Fibroblast of lung (primary cell): ENCODE measurements around the gene NIPAL3. TPM values are rescaled to one million over a fixed set of nuclear protein-coding genes. Genes with fewer than 3 reads are reported as not detected.
"Not testable (repeated sequence)": the region's sequence is repeated elsewhere in the genome, so short reads cannot be mapped to it uniquely, and the experiment has no call there.

Source experiments
- DNase-seq, 2 donors: peaks; one replicate each; pipeline versions ENCODE4 v3.0.0 to v3.0.0-alpha.2; 2010; ENCODE audit warnings: low read depth in 2 of 2
- H2AFZ ChIP-seq: 2 replicates; pipeline ENCODE4 v1.5.1; 2012; ENCODE audit warnings: low read length, control low read depth, inconsistent platforms
- H3K27ac ChIP-seq: 2 replicates; pipeline ENCODE4 v1.5.1; 2011; ENCODE audit warnings: low read length, control low read depth; ENCODE audit not compliant: insufficient read depth
- H3K27me3 ChIP-seq: 2 replicates; pipeline ENCODE4 v1.5.1; 2011; ENCODE audit warnings: mild to moderate bottlenecking, low read length; ENCODE audit not compliant: control insufficient read depth, insufficient read depth
- H3K36me3 ChIP-seq: 2 replicates; pipeline ENCODE4 v1.5.1; 2011; ENCODE audit warnings: low read length; ENCODE audit not compliant: control insufficient read depth, insufficient read depth
- H3K4me1 ChIP-seq: 2 replicates; pipeline ENCODE4 v1.5.1; 2011; ENCODE audit warnings: low read length; ENCODE audit not compliant: control insufficient read depth, insufficient read depth; ENCODE audit errors: extremely low read depth
- H3K4me2 ChIP-seq: 2 replicates; pipeline ENCODE4 v1.5.1; 2011; ENCODE audit warnings: low read length, control low read depth; ENCODE audit not compliant: insufficient read depth; ENCODE audit errors: extremely low read depth
- H3K4me3 ChIP-seq, 4 experiments: fragments of 200-600 bp in 1 of 4; sonication (generic) in 1 of 4; replicated peaks in 1 of 4; 2 replicates each; pipeline ENCODE4 v1.5.1; 2011 to 2016; ENCODE audit warnings: low read length in 4 of 4, low read depth in 3 of 4, mild to moderate bottlenecking in 3 of 4, control low read depth in 2 of 4, inconsistent platforms in 1 of 4, mixed read lengths in 1 of 4; ENCODE audit not compliant: insufficient read depth in 1 of 4; ENCODE audit errors: control extremely low read depth in 1 of 4
- H3K79me2 ChIP-seq: 2 replicates; pipeline ENCODE4 v1.5.1; 2012; ENCODE audit warnings: mild to moderate bottlenecking, low read length, inconsistent platforms; ENCODE audit not compliant: control insufficient read depth, insufficient read depth
- H3K9ac ChIP-seq: 2 replicates; pipeline ENCODE4 v1.5.1; 2011; ENCODE audit warnings: mild to moderate bottlenecking, low read length, control low read depth; ENCODE audit not compliant: insufficient read depth
- H3K9me3 ChIP-seq: 2 replicates; pipeline ENCODE4 v1.5.1; 2012; ENCODE audit warnings: low read depth, low read length; ENCODE audit not compliant: control insufficient read depth, insufficient read depth
- H4K20me1 ChIP-seq: 2 replicates; pipeline ENCODE4 v1.5.1; 2011; ENCODE audit warnings: low read length; ENCODE audit not compliant: control insufficient read depth, insufficient read depth; ENCODE audit errors: extremely low read depth
- CTCF ChIP-seq, 2 donors: IDR thresholded peaks in 1 of 2; conservative IDR thresholded peaks in 1 of 2; 1 replicate in 1 of 2; 2 replicates in 1 of 2; pipeline ENCODE4 v1.5.1; 2011 to 2012; ENCODE audit warnings: low read length in 2 of 2, control low read depth in 1 of 2, inconsistent platforms in 1 of 2, low read depth in 1 of 2, mild to moderate bottlenecking in 1 of 2
- EZH2 ChIP-seq: IDR thresholded peaks from 2 replicates; pipeline ENCODE4 v1.5.1; 2012; ENCODE audit warnings: low read length, control low read depth, mild to moderate bottlenecking; ENCODE audit errors: missing control alignments
- polyA plus RNA-seq, 2 donors: library from polyadenylated mRNA; depleted of rRNA in 1 of 2; stranded (reverse) in 1 of 2; unstranded in 1 of 2; fragments of >200 nt; gene quantifications; 2 replicates each; pipeline ENCODE4 v1.2.1, GENCODE V29; 2011 to 2012; ENCODE audit warnings: missing spikeins in 1 of 2
- total RNA-seq: library from RNA; depleted of rRNA; stranded (reverse); fragments of >200 nt; gene quantifications from 2 replicates; pipeline ENCODE4 v1.2.1, GENCODE V29; 2014

The NIPAL3 gene
- total and polyA plus RNA-seq, 2 donors (not counting 1 experiment from before 2014, with no cell fraction given) = 65.3 to 85.2 TPM

- no peak overlapping the region for H3K4me2 ChIP-seq
- H3K27ac ChIP-seq = no peak overlapping the region
- no peaks in the 10 kb centered on the region for H3K4me1 ChIP-seq
- no peak overlapping the region for H3K9ac ChIP-seq
- no peaks in the 10 kb centered on the region for H3K27me3 ChIP-seq
- H3K9me3 ChIP-seq = no peaks in the 10 kb centered on the region
- H4K20me1 ChIP-seq = no peaks in the 10 kb centered on the region
- no peak overlapping the region for H3K4me3 ChIP-seq
- TF ChIP-seq EZH2 (no peak), CTCF (conservative IDR thresholded peaks at IDR 0.05 in 1 of 2, IDR thresholded peaks at IDR 0.05 in 1 of 2; ENCODE audit: low read depth in 1 of 2, low read length in 2 of 2) (no peak)
- peaks cover 5% of the 10 kb centered on the region for H3K36me3 ChIP-seq
- no peak overlapping the region for H2AFZ ChIP-seq
- no peaks in the 10 kb centered on the region for H3K79me2 ChIP-seq
- DNase-seq = no peak
Observed at GRCh38 chr1:24457866-24458265, 42.3 kb downstream of the NIPAL3 start.

GRCh38 chr1:24459551-24460266 is 44.1 kb downstream of the NIPAL3 start:
- Histone ChIP-seq H3K9ac (no peak overlapping the region), H3K27me3 (no peaks in the 10 kb centered on the region), H3K4me1 (no peaks in the 10 kb centered on the region), H2AFZ (no peak overlapping the region), H3K36me3 (peaks cover 5% of the 10 kb centered on the region), H3K79me2 (no peaks in the 10 kb centered on the region), H3K4me2 (no peak overlapping the region), H4K20me1 (no peaks in the 10 kb centered on the region), H3K27ac (no peak overlapping the region), H3K4me3 (no peak overlapping the region), H3K9me3 (no peaks in the 10 kb centered on the region)
- DNase-seq = no peak
- no peak for TF ChIP-seq CTCF (conservative IDR thresholded peaks at IDR 0.05 in 1 of 2, IDR thresholded peaks at IDR 0.05 in 1 of 2; ENCODE audit: low read depth in 1 of 2, low read length in 2 of 2)
- TF ChIP-seq EZH2 = no peak

- H3K9me3 ChIP-seq, H3K36me3 ChIP-seq: not testable (repeated sequence)
- peak; percentile 25 to 36 for DNase-seq
Observed at GRCh38 chr1:24462128-24462527, 46.5 kb downstream of the NIPAL3 start.

More at GRCh38 chr1:24462128-24462527, 46.5 kb downstream of the NIPAL3 start:
- not testable (repeated sequence) for H3K4me1 ChIP-seq, H3K9ac ChIP-seq, H4K20me1 ChIP-seq, H3K27me3 ChIP-seq, H3K79me2 ChIP-seq, H3K27ac ChIP-seq, H3K4me3 ChIP-seq, H2AFZ ChIP-seq, H3K4me2 ChIP-seq
